GM21526 (cell line): ENCODE results near the gene KIAA1755.

Source experiments
- ATAC-seq: cut with Tn5 transposase; IDR thresholded peaks from one replicate; pipeline ENCODE4 v1.9.1; 2021; ENCODE audit warnings: moderate library complexity; ENCODE audit not compliant: unreplicated experiment, low FRiP score

The KIAA1755 gene

GRCh38 chr20:38222231-38222922, 38.2 kb downstream of the KIAA1755 start:
- no peak for ATAC-seq

GRCh38 chr20:38221119-38221589, 39.4 kb downstream of the KIAA1755 start:
- ATAC-seq = no peak

- no peak for ATAC-seq
These were observed 39.9 kb downstream of the KIAA1755 start for GRCh38 chr20:38220587-38221118.

GRCh38 chr20:38219006-38219950, 41.3 kb downstream of the KIAA1755 start:
- ATAC-seq = no peak

- ATAC-seq = no peak
These were observed 42.0 kb downstream of the KIAA1755 start for GRCh38 chr20:38218566-38218885.

- no peak for ATAC-seq
These were observed 42.6 kb downstream of the KIAA1755 start for GRCh38 chr20:38217791-38218565.

- ATAC-seq = no peak
These were observed 43.6 kb downstream of the KIAA1755 start for GRCh38 chr20:38216746-38217595.

- ATAC-seq = no peak
These were observed 44.3 kb downstream of the KIAA1755 start for GRCh38 chr20:38216201-38216600.

GRCh38 chr20:38215194-38216182, 45.0 kb downstream of the KIAA1755 start:
- ATAC-seq = no peak

GRCh38 chr20:38214256-38215193, 46.0 kb downstream of the KIAA1755 start:
- ATAC-seq = no peak

- no peak for ATAC-seq
These were observed 47.0 kb downstream of the KIAA1755 start for GRCh38 chr20:38213607-38213940.

- no peak for ATAC-seq
These were observed 47.5 kb downstream of the KIAA1755 start for GRCh38 chr20:38212806-38213606.

GRCh38 chr20:38211200-38212097, 49.1 kb downstream of the KIAA1755 start:
- ATAC-seq = no peak

GRCh38 chr20:38210741-38211140, 49.8 kb downstream of the KIAA1755 start:
- ATAC-seq = no peak

GRCh38 chr20:38209736-38210405, 50.7 kb downstream of the KIAA1755 start:
- ATAC-seq = no peak
